Ovary (tissue), 9 donors: Measurements from ENCODE around the gene DENND2D. TPM values are rescaled to one million over a fixed set of nuclear protein-coding genes. Genes with fewer than 3 reads are reported as not detected.
"Not testable (repeated sequence)": the region's sequence is repeated elsewhere in the genome, so short reads cannot be mapped to it uniquely, and the experiment has no call there.

Source experiments
- DNase-seq, 5 donors: peaks; one replicate each; pipeline ENCODE4 v3.0.0-alpha.2; 2019 to 2020
- H3K27ac ChIP-seq, 2 donors: fragments of 200-600 bp; one replicate each; pipeline versions ENCODE4 v1.5.1 to v1.8.0; 2019 to 2022
- H3K27me3 ChIP-seq: fragments of 200-600 bp; one replicate; pipeline ENCODE4 v1.8.0; 2022
- H3K36me3 ChIP-seq: fragments of 200-600 bp; sonication (generic); one replicate; pipeline ENCODE4 v1.5.1; 2019
- H3K4me1 ChIP-seq: one replicate; pipeline ENCODE4 v1.8.1; 2013; ENCODE audit warnings: mild to moderate bottlenecking, moderate library complexity; ENCODE audit not compliant: insufficient read depth
- H3K4me3 ChIP-seq: fragments of 200-600 bp; sonication (generic); one replicate; pipeline ENCODE4 v1.5.1; 2017
- H3K9me3 ChIP-seq, 2 donors: fragments of 200-600 bp in 1 of 2; sonication (generic) in 1 of 2; one replicate each; pipeline versions ENCODE4 v1.5.1 to v1.8.1; 2013 to 2019; ENCODE audit warnings: mild to moderate bottlenecking in 1 of 2, moderate library complexity in 1 of 2
- CTCF ChIP-seq, 3 donors: fragments of 450-650 bp in 2 of 3; fragments of 200-600 bp in 1 of 3; IDR thresholded peaks; one replicate each; pipeline versions ENCODE4 v1.5.1 to v1.8.0; 2016 to 2022; ENCODE audit warnings: antibody characterized with exemption in 3 of 3, mild to moderate bottlenecking in 1 of 3
- EP300 ChIP-seq: sonication (generic); formaldehyde crosslinking; IDR thresholded peaks from one replicate; pipeline ENCODE4 v1.6.1; 2017; ENCODE audit warnings: antibody characterized with exemption
- POLR2A ChIP-seq: fragments of 450-650 bp; IDR thresholded peaks from one replicate; pipeline ENCODE4 v1.6.1; 2017; ENCODE audit warnings: antibody characterized with exemption, mild to moderate bottlenecking, moderate library complexity
- WGBS, 3 donors: extraction: QIAGEN DNeasy Blood & Tissue Kit in 1 of 3; methylation state at CpG; one replicate each; pipeline versions ENCODE4 v1.1.5 to v1.1.7; 2013 to 2017; 5-methylcytosine and 5-hydroxymethylcytosine counted together
- intact Hi-C, 4 donors: fragments of 100-400 bp; cut with DNase I; formaldehyde crosslinking; loops; one replicate each; pipeline versions ENCODE4 v1.11.0 to v1.15.1; 2022 to 2023
- polyA plus RNA-seq, 2 donors: library from polyadenylated mRNA; stranded (reverse); fragments of 200-250 nt in 1 of 2; fragments of 350-450 nt in 1 of 2; fragmentation: Illumina TruSeq in 1 of 2; extraction: RNeasy Lipid Tissue Mini Kit (QIAGEN cat#74804) in 1 of 2; gene quantifications; one replicate each; pipeline ENCODE4 v1.2.3, GENCODE V29; 2013 to 2014
- total RNA-seq, 7 donors: library from RNA; depleted of rRNA in 2 of 7; stranded (reverse); fragments of >200 nt in 2 of 7; fragmentation: NEBNext Ultra II Directional in 3 of 7; extraction: Animal tissue kit (Norgen Biotek cat#: 25700) in 3 of 7; gene quantifications; one replicate each; pipeline versions ENCODE4 v1.1.0 to v1.2.4, GENCODE V29; 2016 to 2023
- donor health status: DM: no; HTN: no; CAD: no; lungs with moderate emphysema.
- donor health status: DM: no; HTN: no; CAD: no.
- donor health status: Bipolar disorder and iron deficiency.
- donor health status: DM: yes; HTN: yes; CAD: no.
- donor health status: DM: no; HTN: no; CAD: no.
- donor health status: DM: yes; HTN: yes; CAD: no.

DENND2D gene
- total and polyA plus RNA-seq, 9 donors = 2.5 to 19.0 (median 9.5) TPM

- no peak for DNase-seq
- no peaks in the 10 kb centered on the region for H3K9me3 ChIP-seq
- H3K4me3 ChIP-seq = no peak overlapping the region
- no peaks in the 10 kb centered on the region for H3K4me1 ChIP-seq
- no peaks in the 10 kb centered on the region for H3K36me3 ChIP-seq
- no peaks in the 10 kb centered on the region for H3K27me3 ChIP-seq
- no peak overlapping the region for H3K27ac ChIP-seq
- TF ChIP-seq CTCF (IDR thresholded peaks at IDR 0.05) (no peak), EP300 (no peak), POLR2A (no peak)
- intact Hi-C loops = no loop called here
- WGBS, 3 donors = 93 to 95% (median 94%) methylated on average over 8 of the region's 8 CpGs
Measured at GRCh38 chr1:111218701-111219556, 18.5 kb upstream of the DENND2D start.

- no peaks in the 10 kb centered on the region for H3K9me3 ChIP-seq
- TF ChIP-seq POLR2A (no peak), CTCF (IDR thresholded peaks at IDR 0.05) (no peak)
- H3K4me1 ChIP-seq = no peaks in the 10 kb centered on the region
- no peaks in the 10 kb centered on the region for H3K36me3 ChIP-seq
- no peak overlapping the region for H3K27ac ChIP-seq
- no peaks in the 10 kb centered on the region for H3K27me3 ChIP-seq
- WGBS, 3 donors = 70 to 75% (median 73%) methylated on average over 5 of the region's 5 CpGs
- DNase-seq = no peak
- intact Hi-C loops = no loop called here
- H3K4me3 ChIP-seq = no peak overlapping the region
Measured at GRCh38 chr1:111217183-111217910, 16.9 kb upstream of the DENND2D start.

DNA sequence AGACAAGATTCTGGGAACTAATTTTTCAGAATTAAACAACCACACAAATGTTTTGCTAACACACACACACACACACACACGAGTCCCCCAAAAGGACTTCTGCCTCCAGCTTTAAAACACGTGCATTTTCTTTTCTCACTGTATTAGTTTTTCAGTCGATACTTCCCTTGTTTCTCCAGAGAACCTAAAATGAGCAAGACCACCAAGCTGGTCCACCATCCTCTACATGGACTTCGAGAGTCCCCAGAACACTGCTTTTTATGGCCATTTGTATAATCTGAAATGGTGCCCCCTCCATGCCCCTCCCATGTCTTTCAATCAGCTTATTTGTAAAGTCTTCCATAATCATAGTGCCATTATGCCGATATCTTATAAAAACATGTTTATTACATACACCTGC lies 16.3 kb upstream of the DENND2D start:
- Histone ChIP-seq H3K9me3 (no peaks in the 10 kb centered on the region), H3K27me3 (no peaks in the 10 kb centered on the region), H3K4me3 (no peak overlapping the region), H3K27ac (no peak overlapping the region), H3K36me3 (no peaks in the 10 kb centered on the region), H3K4me1 (no peaks in the 10 kb centered on the region)
- TF ChIP-seq CTCF (IDR thresholded peaks at IDR 0.05) (no peak), POLR2A (no peak), EP300 (no peak)
- intact Hi-C loops = no loop called here
- DNase-seq = no peak
- 80 to 85% (median 84%) methylated on average over 5 of the region's 5 CpGs for whole genome bisulfite sequencing, 3 donors

DNA sequence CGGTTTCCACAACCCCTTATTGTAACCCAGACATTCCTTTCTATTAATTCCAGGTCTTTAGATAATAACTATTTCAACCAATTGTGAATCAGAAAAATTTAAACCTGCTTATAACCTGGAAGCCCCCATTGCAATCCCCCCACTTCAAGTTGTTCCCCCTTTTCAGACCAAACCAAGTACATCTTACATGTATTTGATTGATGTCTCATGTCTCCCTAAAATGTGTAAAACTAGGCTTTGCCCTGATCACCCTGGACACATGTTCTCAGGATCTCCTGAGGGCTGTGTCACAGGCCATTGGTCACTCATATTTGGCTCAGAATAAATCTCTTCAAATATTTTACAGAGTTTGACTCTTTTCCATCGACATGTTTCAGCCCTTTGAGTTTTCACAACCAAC lies 14.8 kb upstream of the DENND2D start:
- H3K36me3 ChIP-seq, H3K4me1 ChIP-seq, intact Hi-C loops, H3K27ac ChIP-seq, H3K4me3 ChIP-seq, DNase-seq, H3K27me3 ChIP-seq, H3K9me3 ChIP-seq: not testable (repeated sequence)
- 91 to 94% (median 92%) methylated on average over 2 of the region's 2 CpGs for WGBS, 3 donors

DNA sequence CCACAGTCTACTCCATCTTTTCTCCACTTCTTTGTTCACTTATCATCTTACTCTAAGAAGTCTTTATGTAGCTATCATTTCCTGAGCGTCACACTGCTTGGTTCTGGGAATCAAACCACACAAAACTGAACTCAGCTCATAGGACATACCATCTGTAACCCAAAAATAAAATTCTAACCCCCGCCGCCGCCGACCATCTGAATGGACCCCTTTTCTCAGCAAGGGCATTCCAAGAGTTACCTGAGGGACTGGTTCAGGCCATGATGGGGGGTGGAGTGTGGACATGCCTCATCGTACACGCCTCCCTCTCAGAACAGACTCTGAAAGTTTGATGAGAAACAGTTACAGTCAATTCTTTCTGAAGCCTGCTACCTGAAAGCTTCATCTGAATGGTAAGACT lies 14.4 kb upstream of the DENND2D start:
- no peak for DNase-seq
- Histone ChIP-seq H3K36me3 (no peaks in the 10 kb centered on the region), H3K9me3 (no peaks in the 10 kb centered on the region), H3K4me3 (no peak overlapping the region), H3K27me3 (no peaks in the 10 kb centered on the region), H3K27ac (no peak overlapping the region), H3K4me1 (no peaks in the 10 kb centered on the region)
- 90 to 95% (median 91%) methylated on average over 7 of the region's 7 CpGs for WGBS, 3 donors
- TF ChIP-seq EP300 (no peak), CTCF (IDR thresholded peaks at IDR 0.05) (no peak), POLR2A (no peak)
- intact Hi-C loops = no loop called here
